Stimulated activated CD4-positive, alpha-beta T cell treated with anti-CD3 and anti-CD28 coated beads, Interleukin-12 subunit alpha, Interleukin-12 subunit beta, amount 100 ng/mL, for 4 hours (primary cell): Measurements from ENCODE around the gene RBPJL.

ENCODE experiments used
- DNase-seq: peaks from one replicate; pipeline ENCODE4 v3.0.0-alpha.2; 2020

The RBPJL gene

GRCh38 chr20:45294003-45294368 is 12.7 kb upstream of the RBPJL start:
- DNase-seq = no peak

- DNase-seq = no peak
These were observed 12.0 kb upstream of the RBPJL start for GRCh38 chr20:45294659-45295058.

- no peak for DNase-seq
These were observed 8.7 kb upstream of the RBPJL start for GRCh38 chr20:45297786-45298497.

GRCh38 chr20:45299786-45300185 is 6.9 kb upstream of the RBPJL start:
- no peak for DNase-seq

- DNase-seq = no peak
These were observed 5.7 kb upstream of the RBPJL start for GRCh38 chr20:45300961-45301360.

- DNase-seq = no peak
These were observed 4.8 kb upstream of the RBPJL start for GRCh38 chr20:45301824-45302271.

- no peak for DNase-seq
These were observed 2.8 kb upstream of the RBPJL start for GRCh38 chr20:45303586-45304463.

- DNase-seq = no peak
These were observed 2.1 kb upstream of the RBPJL start for GRCh38 chr20:45304464-45304999.

- DNase-seq = no peak
These were observed 1.4 kb upstream of the RBPJL start for GRCh38 chr20:45305262-45305661.

- no peak for DNase-seq
These were observed 518 bp downstream of the RBPJL start for GRCh38 chr20:45307076-45307640.

GRCh38 chr20:45308117-45308778 is 1.6 kb downstream of the RBPJL start, which contains the start of gene MATN4:
MATN4 (minus strand) TSS chr20:45308299; CDS start chr20:45305582, 2,717 bp downstream.
- no peak for DNase-seq

GRCh38 chr20:45309075-45309474 is 2.4 kb downstream of the RBPJL start:
- DNase-seq = no peak

- peak; percentile 73 for DNase-seq
These were observed 5.1 kb downstream of the RBPJL start for GRCh38 chr20:45311589-45312211.

GRCh38 chr20:45312241-45312640 is 5.6 kb downstream of the RBPJL start:
- no peak for DNase-seq

- no peak for DNase-seq
These were observed 6.5 kb downstream of the RBPJL start for GRCh38 chr20:45313065-45313695.

- no peak for DNase-seq
These were observed 7.3 kb downstream of the RBPJL start for GRCh38 chr20:45313943-45314342.

GRCh38 chr20:45315672-45316071 is 9.0 kb downstream of the RBPJL start:
- no peak for DNase-seq

- no peak for DNase-seq
These were observed 9.8 kb downstream of the RBPJL start for GRCh38 chr20:45316150-45317080.

- no peak for DNase-seq
These were observed 11.2 kb downstream of the RBPJL start for GRCh38 chr20:45317826-45318225.

- no peak for DNase-seq
These were observed 11.8 kb downstream of the RBPJL start for GRCh38 chr20:45318386-45318939.
